Osteoblast (primary cell): ENCODE results near the gene ZFP92. TPM values are rescaled to one million over a fixed set of nuclear protein-coding genes. Genes with fewer than 3 reads are reported as not detected.
"Not testable (repeated sequence)": the region's sequence is repeated elsewhere in the genome, so short reads cannot be mapped to it uniquely, and the experiment has no call there.

ENCODE experiments used
- DNase-seq: peaks from one replicate; pipeline ENCODE4 v3.0.0; 2011; ENCODE audit warnings: low spot score, mixed read lengths; ENCODE audit not compliant: insufficient read length; ENCODE audit errors: missing footprints
- H2AFZ ChIP-seq: 2 replicates; pipeline ENCODE4 v1.6.0; 2011; ENCODE audit warnings: mild to moderate bottlenecking, low read length
- H3K27ac ChIP-seq: 2 replicates; pipeline ENCODE4 v1.5.1; 2011; ENCODE audit warnings: mild to moderate bottlenecking, low read depth, low read length, moderate library complexity
- H3K27me3 ChIP-seq: 2 replicates; pipeline ENCODE4 v1.6.0; 2012; ENCODE audit warnings: mild to moderate bottlenecking, control low read depth, inconsistent platforms, low read length, moderate library complexity; ENCODE audit not compliant: insufficient read depth
- H3K36me3 ChIP-seq: 2 replicates; pipeline ENCODE4 v1.5.1; 2011; ENCODE audit warnings: mild to moderate bottlenecking, low read length, control low read depth, moderate library complexity; ENCODE audit not compliant: insufficient read depth
- H3K4me1 ChIP-seq: 2 replicates; pipeline ENCODE4 v1.5.1; 2011; ENCODE audit warnings: mild to moderate bottlenecking, low read length, control low read depth, moderate library complexity; ENCODE audit not compliant: insufficient read depth
- H3K4me2 ChIP-seq: 2 replicates; pipeline ENCODE4 v1.6.0; 2011; ENCODE audit warnings: mild to moderate bottlenecking, low read length; ENCODE audit not compliant: insufficient read depth
- H3K4me3 ChIP-seq: fragments of 200-600 bp; sonication (generic); 3 replicates; pipeline ENCODE4 v1.5.1; 2012; ENCODE audit warnings: mild to moderate bottlenecking, low read length, inconsistent platforms; ENCODE audit not compliant: insufficient read depth
- H3K79me2 ChIP-seq: 2 replicates; pipeline ENCODE4 v1.6.0; 2012; ENCODE audit warnings: mild to moderate bottlenecking, low read length, control low read depth, inconsistent platforms; ENCODE audit not compliant: insufficient read depth
- H3K9me3 ChIP-seq: 2 replicates; pipeline ENCODE4 v1.5.1; 2011; ENCODE audit warnings: low read depth, low read length, control low read depth
- H4K20me1 ChIP-seq: 2 replicates; pipeline ENCODE4 v1.6.0; 2012; ENCODE audit warnings: mild to moderate bottlenecking, low read length, control low read depth; ENCODE audit not compliant: insufficient read depth
- CTCF ChIP-seq: IDR thresholded peaks from 2 replicates; pipeline ENCODE4 v1.5.1; 2011; ENCODE audit warnings: mild to moderate bottlenecking, low read depth, low read length, moderate library complexity; ENCODE audit errors: extremely low read depth
- total RNA-seq: library from RNA; depleted of rRNA; stranded (reverse); fragments of >200 nt; gene quantifications from 2 replicates; pipeline ENCODE4 v1.2.3, GENCODE V29; 2012

ZFP92 gene
- total RNA-seq, 1 donor, result not detected

- H4K20me1 ChIP-seq, result no peaks in the 10 kb centered on the region
- no peaks in the 10 kb centered on the region for H3K36me3 ChIP-seq
- H3K9me3 ChIP-seq, result no peaks in the 10 kb centered on the region
- H3K27me3 ChIP-seq, result no peaks in the 10 kb centered on the region
- TF ChIP-seq CTCF, result no peak
- H3K4me1 ChIP-seq, result peaks cover 10% of the 10 kb centered on the region
- no peaks in the 10 kb centered on the region for H3K79me2 ChIP-seq
- peak overlapping the region; percentile 25 for H3K4me3 ChIP-seq
- peak; percentile 47 for DNase-seq
- peak overlapping the region; percentile 67 for H2AFZ ChIP-seq
- H3K27ac ChIP-seq, result no peak overlapping the region
- peak overlapping the region; percentile 27 for H3K4me2 ChIP-seq
Measured at GRCh38 chrX:153386097-153386496, 25.2 kb upstream of the ZFP92 start.

- TF ChIP-seq CTCF, result no peak
- H4K20me1 ChIP-seq, result no peaks in the 10 kb centered on the region
- H3K27me3 ChIP-seq, result no peaks in the 10 kb centered on the region
- H3K4me2 ChIP-seq, result no peak overlapping the region
- no peaks in the 10 kb centered on the region for H3K79me2 ChIP-seq
- H3K4me3 ChIP-seq, result no peak overlapping the region
- H3K9me3 ChIP-seq, result no peaks in the 10 kb centered on the region
- peak; percentile 4 for DNase-seq
- H3K27ac ChIP-seq, result no peak overlapping the region
- peaks cover 2% of the 10 kb centered on the region for H3K4me1 ChIP-seq
- no peaks in the 10 kb centered on the region for H3K36me3 ChIP-seq
- no peak overlapping the region for H2AFZ ChIP-seq
Measured at GRCh38 chrX:153387345-153387744, 23.9 kb upstream of the ZFP92 start.

GRCh38 chrX:153387987-153388721, 23.1 kb upstream of the ZFP92 start:
- H4K20me1 ChIP-seq, result no peaks in the 10 kb centered on the region
- H3K4me1 ChIP-seq, result no peaks in the 10 kb centered on the region
- H3K4me2 ChIP-seq, result no peak overlapping the region
- H3K36me3 ChIP-seq, result no peaks in the 10 kb centered on the region
- H3K27ac ChIP-seq, result no peak overlapping the region
- H2AFZ ChIP-seq, result no peak overlapping the region
- TF ChIP-seq CTCF, result no peak
- DNase-seq, result peak; percentile 13
- no peaks in the 10 kb centered on the region for H3K9me3 ChIP-seq
- H3K79me2 ChIP-seq, result no peaks in the 10 kb centered on the region
- H3K27me3 ChIP-seq, result no peaks in the 10 kb centered on the region
- H3K4me3 ChIP-seq, result no peak overlapping the region

- H3K27me3 ChIP-seq, result no peaks in the 10 kb centered on the region
- TF ChIP-seq CTCF, result no peak
- no peak overlapping the region for H3K4me2 ChIP-seq
- H3K36me3 ChIP-seq, result no peaks in the 10 kb centered on the region
- H3K4me1 ChIP-seq, result no peaks in the 10 kb centered on the region
- no peaks in the 10 kb centered on the region for H3K79me2 ChIP-seq
- H4K20me1 ChIP-seq, result no peaks in the 10 kb centered on the region
- no peak overlapping the region for H3K4me3 ChIP-seq
- no peak for DNase-seq
- no peak overlapping the region for H3K27ac ChIP-seq
- H3K9me3 ChIP-seq, result no peaks in the 10 kb centered on the region
- no peak overlapping the region for H2AFZ ChIP-seq
Measured at GRCh38 chrX:153388722-153389459, 22.4 kb upstream of the ZFP92 start.

GRCh38 chrX:153389460-153389768, 21.9 kb upstream of the ZFP92 start:
- H3K27ac ChIP-seq, H3K9me3 ChIP-seq, H3K36me3 ChIP-seq, H3K4me2 ChIP-seq, DNase-seq, H3K27me3 ChIP-seq, H3K79me2 ChIP-seq, H2AFZ ChIP-seq, H3K4me1 ChIP-seq, H4K20me1 ChIP-seq, H3K4me3 ChIP-seq: not testable (repeated sequence)
